SJSA1 (cell line): ENCODE measurements around the gene TARBP1. TPM values are rescaled to one million over a fixed set of nuclear protein-coding genes. Genes with fewer than 3 reads are reported as not detected.
"Not testable (repeated sequence)": the region's sequence is repeated elsewhere in the genome, so short reads cannot be mapped to it uniquely, and the experiment has no call there.

Experiments
- DNase-seq, 2 experiments: peaks; one replicate each; pipeline ENCODE4 v3.0.0-alpha.2; 2015 to 2020; ENCODE audit warnings: low spot score in 2 of 2, low read depth in 1 of 2
- H3K27ac ChIP-seq: fragments of 250-450 bp; sonication (Bioruptor Pico); 2 replicates; pipeline ENCODE4 v1.5.1; 2020; ENCODE audit warnings: mild to moderate bottlenecking, moderate library complexity
- H3K27me3 ChIP-seq: fragments of 250-450 bp; sonication (Bioruptor Pico); replicated peaks from 2 replicates; pipeline ENCODE4 v1.5.1; 2020; ENCODE audit warnings: mild to moderate bottlenecking, moderate library complexity
- H3K36me3 ChIP-seq: fragments of 250-450 bp; sonication (Bioruptor Pico); 2 replicates; pipeline ENCODE4 v1.5.1; 2020; ENCODE audit warnings: mild to moderate bottlenecking
- H3K4me1 ChIP-seq: fragments of 250-450 bp; sonication (Bioruptor Pico); replicated peaks from 2 replicates; pipeline ENCODE4 v1.6.1; 2021; ENCODE audit warnings: mild to moderate bottlenecking
- H3K4me3 ChIP-seq: fragments of 250-450 bp; sonication (Bioruptor Pico); 2 replicates; pipeline ENCODE4 v1.5.1; 2020; ENCODE audit warnings: mild to moderate bottlenecking
- H3K9me3 ChIP-seq: fragments of 250-450 bp; sonication (Bioruptor Pico); replicated peaks from 2 replicates; pipeline ENCODE4 v1.5.1; 2020; ENCODE audit warnings: mild to moderate bottlenecking
- total RNA-seq: library from RNA; depleted of rRNA; stranded (reverse); fragments of >200 nt; shearing (Covaris generic); gene quantifications from 2 replicates; pipeline ENCODE4 v1.2.3, GENCODE V29; 2014

The TARBP1 gene
- total RNA-seq, 1 experiment from 2014 or later, result 18.9 TPM

GRCh38 chr1:234373064-234373958 lies 105.7 kb downstream of the TARBP1 start, which contains the start of gene COA6:
COA6 (plus strand) TSS chr1:234373456; CDS start chr1:234373467, 11 bp downstream.
- Histone ChIP-seq H3K4me3 (peak within 1 kb of the TSS; percentile 77), H3K36me3 (peaks cover 35% of the 10 kb centered on the region), H3K4me1 (peaks cover 5% of the 10 kb centered on the region), H3K27me3 (no peaks in the 10 kb centered on the region), H3K9me3 (no peaks in the 10 kb centered on the region), H3K27ac (peak within 1 kb of the TSS; percentile 96)
- DNase-seq, result peak; percentile 91 to 98

- H3K9me3 ChIP-seq, result no peaks in the 10 kb centered on the region
- DNase-seq, result no peak
- H3K36me3 ChIP-seq, result peaks cover 24% of the 10 kb centered on the region
- peaks cover 5% of the 10 kb centered on the region for H3K4me1 ChIP-seq
- H3K27me3 ChIP-seq, result peaks cover under 1% of the 10 kb centered on the region; the same call in 1 of the 2 replicates
- no peak overlapping the region for H3K27ac ChIP-seq
- H3K4me3 ChIP-seq, result peak overlapping the region; percentile 77
These were observed 106.8 kb downstream of the TARBP1 start for GRCh38 chr1:234372011-234372757.

- no peak overlapping the region for H3K4me3 ChIP-seq
- peaks cover 22% of the 10 kb centered on the region for H3K36me3 ChIP-seq
- DNase-seq, result no peak
- H3K9me3 ChIP-seq, result no peaks in the 10 kb centered on the region
- no peak overlapping the region for H3K27ac ChIP-seq
- peaks cover 3% of the 10 kb centered on the region; the same call in 1 of the 2 replicates for H3K27me3 ChIP-seq
- peaks cover 5% of the 10 kb centered on the region for H3K4me1 ChIP-seq
These were observed 107.6 kb downstream of the TARBP1 start for GRCh38 chr1:234371414-234371813.

- H3K4me3 ChIP-seq, result no peak overlapping the region
- DNase-seq, result no peak
- H3K4me1 ChIP-seq, result peaks cover 5% of the 10 kb centered on the region
- peaks cover 7% of the 10 kb centered on the region for H3K36me3 ChIP-seq
- no peak overlapping the region for H3K27ac ChIP-seq
- H3K27me3 ChIP-seq, result peaks cover 3% of the 10 kb centered on the region; the same call in 1 of the 2 replicates
- no peaks in the 10 kb centered on the region for H3K9me3 ChIP-seq
These were observed 109.2 kb downstream of the TARBP1 start for GRCh38 chr1:234369784-234370183.

GRCh38 chr1:234369033-234369430 lies 109.9 kb downstream of the TARBP1 start:
- Histone ChIP-seq H3K36me3 (peaks cover 3% of the 10 kb centered on the region; the same call in 1 of the 2 replicates), H3K4me3 (no peak overlapping the region), H3K4me1 (no peaks in the 10 kb centered on the region), H3K27me3 (peaks cover 3% of the 10 kb centered on the region; the same call in 1 of the 2 replicates), H3K27ac (no peak overlapping the region), H3K9me3 (no peaks in the 10 kb centered on the region)
- DNase-seq, result no peak

GRCh38 chr1:234368320-234369032 lies 110.5 kb downstream of the TARBP1 start:
- DNase-seq, result no peak
- H3K4me3 ChIP-seq, result no peak overlapping the region
- H3K27ac ChIP-seq, result no peak overlapping the region
- H3K27me3 ChIP-seq, result peaks cover 3% of the 10 kb centered on the region; the same call in 1 of the 2 replicates
- peaks cover 2% of the 10 kb centered on the region; the same call in 1 of the 2 replicates for H3K36me3 ChIP-seq
- H3K4me1 ChIP-seq, result no peaks in the 10 kb centered on the region
- H3K9me3 ChIP-seq, result no peaks in the 10 kb centered on the region

GRCh38 chr1:234362558-234362957 lies 116.4 kb downstream of the TARBP1 start:
- no peak for DNase-seq
- Histone ChIP-seq H3K4me1 (no peaks in the 10 kb centered on the region), H3K4me3 (no peak overlapping the region), H3K27ac (no peak overlapping the region), H3K9me3 (no peaks in the 10 kb centered on the region), H3K27me3 (peaks cover 15% of the 10 kb centered on the region), H3K36me3 (no peaks in the 10 kb centered on the region)

GRCh38 chr1:234361102-234361603 lies 117.8 kb downstream of the TARBP1 start:
- Histone ChIP-seq H3K4me3 (no peak overlapping the region), H3K27ac (no peak overlapping the region), H3K9me3 (no peaks in the 10 kb centered on the region), H3K36me3 (no peaks in the 10 kb centered on the region), H3K27me3 (peaks cover 13% of the 10 kb centered on the region), H3K4me1 (no peaks in the 10 kb centered on the region)
- no peak for DNase-seq

GRCh38 chr1:234357831-234358230 lies 121.1 kb downstream of the TARBP1 start:
- Histone ChIP-seq H3K4me1 (no peaks in the 10 kb centered on the region), H3K27me3 (peaks cover 26% of the 10 kb centered on the region), H3K36me3 (no peaks in the 10 kb centered on the region), H3K4me3 (no peak overlapping the region), H3K9me3 (no peaks in the 10 kb centered on the region), H3K27ac (no peak overlapping the region)
- DNase-seq, result no peak

- DNase-seq, H3K4me1 ChIP-seq, H3K36me3 ChIP-seq, H3K9me3 ChIP-seq, H3K4me3 ChIP-seq, H3K27ac ChIP-seq: not testable (repeated sequence)
- peaks cover 28% of the 10 kb centered on the region for H3K27me3 ChIP-seq
These were observed 122.2 kb downstream of the TARBP1 start for GRCh38 chr1:234356615-234357269.

- Histone ChIP-seq H3K4me1 (no peaks in the 10 kb centered on the region), H3K9me3 (no peaks in the 10 kb centered on the region), H3K4me3 (no peak overlapping the region), H3K36me3 (no peaks in the 10 kb centered on the region), H3K27ac (no peak overlapping the region), H3K27me3 (peaks cover 33% of the 10 kb centered on the region)
- no peak for DNase-seq
These were observed 123.0 kb downstream of the TARBP1 start for GRCh38 chr1:234355782-234356510.

GRCh38 chr1:234348964-234349363 lies 130.0 kb downstream of the TARBP1 start:
- DNase-seq, result no peak
- H3K27ac ChIP-seq, result no peak overlapping the region
- peaks cover 36% of the 10 kb centered on the region; the same call in 1 of the 2 replicates for H3K27me3 ChIP-seq
- no peaks in the 10 kb centered on the region for H3K4me1 ChIP-seq
- no peaks in the 10 kb centered on the region for H3K36me3 ChIP-seq
- H3K4me3 ChIP-seq, result no peak overlapping the region
- no peaks in the 10 kb centered on the region; the same call in 1 of the 2 replicates for H3K9me3 ChIP-seq
